IMR-90 (cell line): ENCODE results near the gene PSORS1C2. TPM values are rescaled to one million over a fixed set of nuclear protein-coding genes. Genes with fewer than 3 reads are reported as not detected.
A peak's percentile ranks its signal among the peaks of the same experiment; 100 is the strongest.

Experiments used
- ATAC-seq: fragments of 200-7000 bp; cut with Tn5 transposase; 2 replicates; pipeline ENCODE4 v1.9.1; 2020; ENCODE audit warnings: low read depth, mild to moderate bottlenecking, moderate library complexity
- BruUV-seq: library from RNA; stranded (reverse); fragments of 400-500 nt; replicated peaks from 2 replicates; lab custom pipeline; 2021; lab: Mats Ljungman, UMichigan
- CTCF ChIA-PET: fragments of 300-600 bp; formaldehyde crosslinking; extraction: SDS; loops from one replicate; lab custom pipeline; 2021; ENCODE audit warnings: antibody characterized with exemption; lab: Yijun Ruan, JAX
- POLR2A ChIA-PET: fragments of 300-600 bp; sonication (Branson Sonifier 250); formaldehyde crosslinking; loops from one replicate; lab custom pipeline; 2022; ENCODE audit warnings: antibody characterized with exemption; ENCODE audit not compliant: unreplicated experiment; lab: Charles Lee
- DNase-seq: peaks from one replicate; pipeline ENCODE4 v3.0.0; 2013
- H2AFZ ChIP-seq: replicated peaks from 2 replicates; pipeline ENCODE3; 2013; ENCODE audit warnings: low read length, mild to moderate bottlenecking; ENCODE audit not compliant: poor library complexity
- H2AK5ac ChIP-seq: 2 replicates; pipeline ENCODE4 v1.6.1; 2013; ENCODE audit warnings: low read depth, low read length, inconsistent platforms
- H2AK9ac ChIP-seq: replicated peaks from 2 replicates; pipeline ENCODE3; 2013; ENCODE audit warnings: mild to moderate bottlenecking, low read depth, low read length, moderate library complexity; ENCODE audit not compliant: poor library complexity
- H2BK120ac ChIP-seq: 2 replicates; pipeline ENCODE4 v1.6.1; 2013; ENCODE audit warnings: low read depth, low read length, inconsistent platforms
- H2BK15ac ChIP-seq: 3 replicates; pipeline ENCODE4 v1.6.1; 2013; ENCODE audit warnings: low read depth, low read length, inconsistent platforms
- H2BK20ac ChIP-seq: 2 replicates; pipeline ENCODE4 v1.6.1; 2013; ENCODE audit warnings: low read depth, mild to moderate bottlenecking, inconsistent platforms, low read length, moderate library complexity
- H2BK5ac ChIP-seq: 2 replicates; pipeline ENCODE4 v1.6.1; 2013; ENCODE audit warnings: mild to moderate bottlenecking, low read depth, low read length, inconsistent platforms; ENCODE audit not compliant: poor library complexity, severe bottlenecking
- H3K14ac ChIP-seq: replicated peaks from 2 replicates; pipeline ENCODE4 v1.6.1; 2013; ENCODE audit warnings: low read depth, low read length, inconsistent platforms
- H3K18ac ChIP-seq: 2 replicates; pipeline ENCODE4 v1.6.1; 2013; ENCODE audit warnings: low read depth, low read length, control low read depth
- H3K23ac ChIP-seq: 2 replicates; pipeline ENCODE4 v1.6.1; 2013; ENCODE audit warnings: low read depth, low read length, inconsistent platforms
- H3K27ac ChIP-seq: 2 replicates; pipeline ENCODE4 v1.5.1; 2013; ENCODE audit warnings: mild to moderate bottlenecking, control low read depth, low read length; ENCODE audit not compliant: insufficient read depth
- H3K27me3 ChIP-seq: 2 replicates; pipeline ENCODE4 v1.6.1; 2013; ENCODE audit warnings: low read length; ENCODE audit not compliant: control insufficient read depth, insufficient read depth
- H3K36me3 ChIP-seq: 2 replicates; pipeline ENCODE4 v1.6.1; 2013; ENCODE audit warnings: low read length, mixed read lengths; ENCODE audit not compliant: control insufficient read depth, insufficient read depth
- H3K4ac ChIP-seq: 2 replicates; pipeline ENCODE4 v1.6.1; 2013; ENCODE audit warnings: low read depth, low read length, inconsistent platforms
- H3K4me1 ChIP-seq: 2 replicates; pipeline ENCODE4 v1.6.1; 2013; ENCODE audit warnings: low read length, mixed read lengths; ENCODE audit not compliant: control insufficient read depth, insufficient read depth
- H3K4me2 ChIP-seq: 2 replicates; pipeline ENCODE4 v1.6.1; 2013; ENCODE audit warnings: low read depth, mild to moderate bottlenecking, control low read depth, low read length, moderate library complexity
- H3K4me3 ChIP-seq: 2 replicates; pipeline ENCODE4 v1.5.1; 2013; ENCODE audit warnings: low read depth, mild to moderate bottlenecking, control low read depth, low read length, moderate library complexity; ENCODE audit not compliant: insufficient read depth
- H3K56ac ChIP-seq: 2 replicates; pipeline ENCODE4 v1.6.1; 2013; ENCODE audit warnings: low read length, inconsistent platforms; ENCODE audit not compliant: insufficient read depth; ENCODE audit errors: extremely low read depth
- H3K79me1 ChIP-seq, 2 experiments: 2 replicates each; pipeline ENCODE4 v1.6.1; 2013; ENCODE audit warnings: low read length in 2 of 2, inconsistent platforms in 1 of 2, low read depth in 1 of 2
- H3K9ac ChIP-seq: 2 replicates; pipeline ENCODE4 v1.6.1; 2013; ENCODE audit warnings: low read depth, low read length, control low read depth
- H3K9me1 ChIP-seq: 2 replicates; pipeline ENCODE4 v1.6.1; 2013; ENCODE audit warnings: low read length, inconsistent platforms; ENCODE audit not compliant: insufficient read depth
- H3K9me3 ChIP-seq: 2 replicates; pipeline ENCODE4 v1.6.1; 2013; ENCODE audit warnings: low read length; ENCODE audit not compliant: control insufficient read depth, insufficient read depth
- H4K20me1 ChIP-seq: 2 replicates; pipeline ENCODE4 v1.6.1; 2013; ENCODE audit warnings: low read length, inconsistent platforms; ENCODE audit not compliant: insufficient read depth
- H4K5ac ChIP-seq: 2 replicates; pipeline ENCODE4 v1.6.1; 2013; ENCODE audit warnings: mild to moderate bottlenecking, low read depth, low read length, control low read depth
- H4K8ac ChIP-seq, 2 experiments: 2 replicates each; pipeline ENCODE4 v1.6.1; 2013; ENCODE audit warnings: low read depth in 2 of 2, low read length in 2 of 2, control low read depth in 1 of 2, inconsistent platforms in 1 of 2
- H4K91ac ChIP-seq: 2 replicates; pipeline ENCODE4 v1.6.1; 2013; ENCODE audit warnings: low read depth, low read length, inconsistent platforms; ENCODE audit not compliant: insufficient read depth
- CHD1 ChIP-seq: IDR thresholded peaks from 2 replicates; pipeline ENCODE4 v1.6.1; 2012; ENCODE audit warnings: low read depth, low read length, improper control_type of control experiment
- CTCF ChIP-seq: conservative IDR thresholded peaks from 2 replicates; pipeline ENCODE4 v1.5.1; 2012; ENCODE audit warnings: mild to moderate bottlenecking, low read depth, low read length, improper control_type of control experiment
- ELK1 ChIP-seq: fragments of 150-350 bp; IDR thresholded peaks from 2 replicates; pipeline ENCODE4 v1.6.1; 2016; ENCODE audit warnings: low read depth, mild to moderate bottlenecking, low read length, moderate library complexity, borderline replicate concordance
- FOS ChIP-seq: fragments of 150-350 bp; IDR thresholded peaks from 2 replicates; pipeline ENCODE4 v1.6.1; 2016; ENCODE audit warnings: low read depth, low read length
- MAZ ChIP-seq: IDR thresholded peaks from 2 replicates; pipeline ENCODE4 v1.6.1; 2012; ENCODE audit warnings: low read depth, mild to moderate bottlenecking, low read length, improper control_type of control experiment, moderate library complexity, borderline replicate concordance
- MXI1 ChIP-seq: IDR thresholded peaks from 2 replicates; pipeline ENCODE4 v1.6.1; 2012; ENCODE audit warnings: low read depth, mild to moderate bottlenecking, low read length, moderate library complexity, borderline replicate concordance
- NFE2L2 ChIP-seq: fragments of 150-350 bp; IDR thresholded peaks from 2 replicates; pipeline ENCODE4 v1.6.1; 2016; ENCODE audit warnings: low read depth, mild to moderate bottlenecking, low read length
- RAD21 ChIP-seq: IDR thresholded peaks from 2 replicates; pipeline ENCODE4 v1.6.1; 2012; ENCODE audit warnings: low read length, improper control_type of control experiment
- RCOR1 ChIP-seq: IDR thresholded peaks from 2 replicates; pipeline ENCODE4 v1.6.1; 2012; ENCODE audit warnings: mild to moderate bottlenecking, low read length, improper control_type of control experiment; ENCODE audit not compliant: insufficient replicate concordance
- SMC3 ChIP-seq: fragments of 150-350 bp; IDR thresholded peaks from 2 replicates; pipeline ENCODE4 v1.6.1; 2016; ENCODE audit warnings: low read depth, mild to moderate bottlenecking, antibody characterized with exemption, low read length, moderate library complexity
- USF2 ChIP-seq: fragments of 150-350 bp; IDR thresholded peaks from 2 replicates; pipeline ENCODE4 v1.6.1; 2017; ENCODE audit warnings: mild to moderate bottlenecking, antibody characterized with exemption, low read length, low read depth
- WGBS, 2 experiments: methylation state at CpG; one replicate each; pipeline versions ENCODE4 v1.1.5 to v1.1.7; 2013; ENCODE audit warnings: missing lambda C conversion rate in 2 of 2; ENCODE audit not compliant: insufficient read length in 1 of 2; ENCODE audit errors: extremely low coverage in 2 of 2; 5-methylcytosine and 5-hydroxymethylcytosine counted together
- dilution Hi-C: fragments of 300-500 bp; cut with HindIII; formaldehyde crosslinking; loops from one replicate; pipeline ENCODE4 v1.14.3; 2018; ENCODE audit warnings: low sequenced_read_pairs; ENCODE audit not compliant: unreplicated experiment
- in situ Hi-C: fragments of 300-500 bp; cut with MboI; formaldehyde crosslinking; loops from 3 replicates; pipeline ENCODE4 v1.14.3; 2019; ENCODE audit warnings: low sequenced_read_pairs, inconsistent platforms, mixed read lengths
- intact Hi-C: fragments of 100-400 bp; cut with micrococcal nuclease; formaldehyde crosslinking; loops from 2 replicates; pipeline ENCODE4 v1.10.0; 2022
- polyA plus RNA-seq, 3 experiments: library from polyadenylated mRNA; depleted of rRNA; stranded (reverse); fragments of >200 nt; gene quantifications; 2 replicates each; pipeline ENCODE4 v1.2.3, GENCODE V29; 2012; ENCODE audit warnings: low replicate concordance in 1 of 3
- total RNA-seq: library from RNA; depleted of rRNA; stranded (reverse); fragments of >200 nt; gene quantifications from 2 replicates; pipeline ENCODE4 v1.2.3, GENCODE V29; 2012

The PSORS1C2 gene
- total and polyA plus RNA-seq, 2 of the 4 experiments (the other 2 are of a cell fraction): not detected

- H3K9me1 ChIP-seq: peaks cover 10% of the 10 kb centered on the region; the same call in 1 of the 2 replicates
- intact Hi-C loops: no loop called here
- H3K56ac ChIP-seq: no peak overlapping the region
- H3K23ac ChIP-seq: no peak overlapping the region
- peak overlapping the region; percentile 81 for H2AFZ ChIP-seq
- no peak overlapping the region for H2AK9ac ChIP-seq
- no peaks in the 10 kb centered on the region for H3K79me1 ChIP-seq
- WGBS, 2 experiments: 100% methylated on average over 4 of the region's 8 CpGs; no CpG with 5 or more reads in 1 of the 2 experiments
- no peak overlapping the region for H3K18ac ChIP-seq
- H4K5ac ChIP-seq: no peak overlapping the region
- no peak overlapping the region for H3K4me3 ChIP-seq
- H3K14ac ChIP-seq: no peak overlapping the region
- H2BK15ac ChIP-seq: no peak overlapping the region
- H3K4me1 ChIP-seq: peaks cover 6% of the 10 kb centered on the region
- no peak for TF ChIP-seq CTCF
- TF ChIP-seq RAD21: no peak
- TF ChIP-seq CHD1: no peak
- TF ChIP-seq USF2: no peak
- TF ChIP-seq RCOR1: no peak
- no peak for TF ChIP-seq FOS
- TF ChIP-seq NFE2L2: no peak
- no peak for TF ChIP-seq MXI1
- no peak for TF ChIP-seq MAZ
- no peak for TF ChIP-seq ELK1
- no peak for TF ChIP-seq SMC3
- dilution Hi-C loops: no loop called here
- no peaks in the 10 kb centered on the region for H3K36me3 ChIP-seq
- no peaks in the 10 kb centered on the region for H4K20me1 ChIP-seq
- in situ Hi-C loops: no loop called here
- POLR2A ChIA-PET: no interaction called here
- DNase-seq (no peak), ATAC-seq (no peak)
- no peak overlapping the region for H2BK20ac ChIP-seq
- no peak overlapping the region for H4K91ac ChIP-seq
- no peaks in the 10 kb centered on the region for H3K27me3 ChIP-seq
- CTCF ChIA-PET: no interaction called here
- no TSS peak for BruUV-seq
- H2AK5ac ChIP-seq: no peak overlapping the region
- no peak overlapping the region for H3K27ac ChIP-seq
- no peak overlapping the region for H2BK5ac ChIP-seq
- H3K4me2 ChIP-seq: no peak overlapping the region
- H4K8ac ChIP-seq: no peak overlapping the region
- no peak overlapping the region for H3K4ac ChIP-seq
- no peak overlapping the region for H2BK120ac ChIP-seq
- H3K9ac ChIP-seq: no peak overlapping the region
- no peaks in the 10 kb centered on the region for H3K9me3 ChIP-seq
Measured at GRCh38 chr6:31179896-31180295, 41.0 kb upstream of the PSORS1C2 start.
